Stomach smooth muscle (tissue), 2 donors: ENCODE measurements around the gene GPX3.

Source experiments
- H3K27ac ChIP-seq: one replicate; pipeline ENCODE4 v1.7.0; 2013; ENCODE audit warnings: mild to moderate bottlenecking, low read length, inconsistent platforms
- H3K27me3 ChIP-seq, 2 donors: one replicate each; pipeline ENCODE4 v1.7.0; 2013; ENCODE audit warnings: low read length in 2 of 2; ENCODE audit not compliant: insufficient read depth in 2 of 2, control insufficient read depth in 1 of 2
- H3K36me3 ChIP-seq, 2 donors: one replicate each; pipeline ENCODE4 v1.7.0; 2013; ENCODE audit warnings: low read length in 2 of 2; ENCODE audit not compliant: control insufficient read depth in 2 of 2, insufficient read depth in 2 of 2
- H3K4me1 ChIP-seq: one replicate; pipeline ENCODE4 v1.7.0; 2013; ENCODE audit warnings: low read length; ENCODE audit not compliant: control insufficient read depth, insufficient read depth
- H3K4me3 ChIP-seq, 2 donors: one replicate each; pipeline ENCODE4 v1.7.0; 2013; ENCODE audit warnings: low read length in 2 of 2
- H3K9ac ChIP-seq, 2 donors: one replicate each; pipeline ENCODE4 v1.7.0; 2013; ENCODE audit warnings: low read length in 2 of 2, mild to moderate bottlenecking in 1 of 2
- H3K9me3 ChIP-seq, 2 donors: one replicate each; pipeline ENCODE4 v1.7.0; 2013; ENCODE audit warnings: low read length in 2 of 2; ENCODE audit not compliant: control insufficient read depth in 2 of 2
- donor health status: healthy.
- donor health status: Pancreatic carcinoma.

GPX3 gene, protein sequence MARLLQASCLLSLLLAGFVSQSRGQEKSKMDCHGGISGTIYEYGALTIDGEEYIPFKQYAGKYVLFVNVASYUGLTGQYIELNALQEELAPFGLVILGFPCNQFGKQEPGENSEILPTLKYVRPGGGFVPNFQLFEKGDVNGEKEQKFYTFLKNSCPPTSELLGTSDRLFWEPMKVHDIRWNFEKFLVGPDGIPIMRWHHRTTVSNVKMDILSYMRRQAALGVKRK

DNA sequence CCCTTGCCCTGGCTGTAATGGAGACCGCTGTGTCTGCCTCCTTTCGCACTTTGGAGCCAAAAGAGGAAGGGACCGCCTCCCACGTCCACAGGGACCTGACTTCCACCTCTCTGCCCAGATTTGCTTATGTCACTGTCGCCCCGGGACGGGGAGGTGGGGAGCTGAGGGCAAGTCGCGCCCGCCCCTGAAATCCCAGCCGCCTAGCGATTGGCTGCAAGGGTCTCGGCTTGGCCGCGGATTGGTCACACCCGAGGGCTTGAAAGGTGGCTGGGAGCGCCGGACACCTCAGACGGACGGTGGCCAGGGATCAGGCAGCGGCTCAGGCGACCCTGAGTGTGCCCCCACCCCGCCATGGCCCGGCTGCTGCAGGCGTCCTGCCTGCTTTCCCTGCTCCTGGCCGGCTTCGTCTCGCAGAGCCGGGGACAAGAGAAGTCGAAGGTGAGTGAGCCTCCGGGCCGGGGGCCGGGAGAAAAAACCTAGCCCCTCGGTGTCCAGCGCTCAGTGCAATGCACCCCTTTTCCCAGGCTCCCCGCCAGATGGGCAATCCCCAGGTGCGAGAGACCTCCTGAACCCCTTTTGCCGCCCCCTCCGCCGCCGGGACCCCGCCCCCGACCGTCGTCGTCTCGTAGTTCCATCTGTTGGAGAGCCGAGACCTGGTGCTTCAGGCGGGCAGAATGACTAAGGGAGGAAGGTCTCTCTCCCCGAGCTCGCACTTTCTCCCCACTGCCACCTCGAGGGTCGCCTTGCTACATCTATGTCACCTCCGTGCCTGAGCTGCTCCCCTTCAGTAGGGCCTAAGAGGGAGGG, at the start of gene GPX3:
TSS of gene GPX3 (plus strand) at position 288 of the 807 bp plus-strand sequence. CDS start at position 352, 64 bp downstream.
- Histone ChIP-seq H3K27me3 (no peaks in the 10 kb centered on the region), H3K9ac (peak within 1 kb of the TSS; percentile 32 to 68), H3K4me3 (peak within 1 kb of the TSS; percentile 68 to 83), H3K4me1 (peaks cover 47% of the 10 kb centered on the region), H3K9me3 (no peaks in the 10 kb centered on the region), H3K27ac (peak within 1 kb of the TSS; percentile 41), H3K36me3 (peaks cover 0 to under 1% of the 10 kb centered on the region in 2 donors)

DNA sequence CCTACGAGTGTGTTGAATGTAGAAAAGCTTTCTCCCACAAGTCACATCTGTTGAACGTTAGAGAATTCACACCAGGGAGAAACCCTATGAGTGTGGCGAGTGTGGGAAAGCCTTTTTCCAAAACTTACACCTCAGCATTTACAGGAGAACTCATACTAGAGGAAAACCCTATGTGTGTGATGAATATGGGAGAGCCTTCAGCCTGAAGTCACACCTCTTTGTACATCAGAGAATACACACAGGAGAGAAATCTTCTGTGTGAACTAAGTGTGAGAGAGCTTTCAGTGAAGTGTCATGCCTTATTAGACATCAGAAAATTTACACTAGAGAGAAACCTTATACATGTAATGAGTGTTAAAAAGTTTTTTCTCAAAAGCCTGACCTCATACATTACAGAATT, 41.8 kb upstream of the GPX3 start:
- Histone ChIP-seq H3K36me3 (no peaks in the 10 kb centered on the region), H3K9me3 (peaks cover 4 to 8% of the 10 kb centered on the region in 2 donors), H3K9ac (no peak overlapping the region), H3K27me3 (no peaks in the 10 kb centered on the region), H3K4me1 (no peaks in the 10 kb centered on the region), H3K27ac (no peak overlapping the region), H3K4me3 (no peak overlapping the region)

DNA sequence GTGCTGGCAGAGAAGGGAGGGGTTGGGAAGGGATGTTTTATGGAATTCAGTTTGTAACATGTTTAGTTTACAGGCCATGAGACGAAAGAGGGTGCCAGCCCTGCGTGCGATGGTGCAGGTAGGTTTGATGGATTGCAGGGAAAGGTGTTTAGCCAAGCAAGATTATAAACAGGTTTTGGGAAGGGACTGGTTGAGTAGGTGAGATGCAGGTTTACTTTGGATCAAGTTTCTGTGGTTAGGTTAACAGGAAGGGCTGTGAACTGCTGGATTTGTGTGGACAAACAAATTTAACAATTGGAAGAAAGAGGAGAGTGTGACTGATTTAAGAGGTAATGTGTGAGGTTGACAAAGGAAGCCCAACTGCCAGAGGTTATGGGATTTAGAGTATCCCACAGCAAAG, 32.6 kb upstream of the GPX3 start:
- no peak overlapping the region for H3K27ac ChIP-seq
- H3K4me3 ChIP-seq = no peak overlapping the region
- H3K9me3 ChIP-seq = peaks cover 0 to 2% of the 10 kb centered on the region in 2 donors
- no peaks in the 10 kb centered on the region for H3K4me1 ChIP-seq
- H3K9ac ChIP-seq = no peak overlapping the region
- H3K36me3 ChIP-seq = no peaks in the 10 kb centered on the region
- no peaks in the 10 kb centered on the region for H3K27me3 ChIP-seq

DNA sequence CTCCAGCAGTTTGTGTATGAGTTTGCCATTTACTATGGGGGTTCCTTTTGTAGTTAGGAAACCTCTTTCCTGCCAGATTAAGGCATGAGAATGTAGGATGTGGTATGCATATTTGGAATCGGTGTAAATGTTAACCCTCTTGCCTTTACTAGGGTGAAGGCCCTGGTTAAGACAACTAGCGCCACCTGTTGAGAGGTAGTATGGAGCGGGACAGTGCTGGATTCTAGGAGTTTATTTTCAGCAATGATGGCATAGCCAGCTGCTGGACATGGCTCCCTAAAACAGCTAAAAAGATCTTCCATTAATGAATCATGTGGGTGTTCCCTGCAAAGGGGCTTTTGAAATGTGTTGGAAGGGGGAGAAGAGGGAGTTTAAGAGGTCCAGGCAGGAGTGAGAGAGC, 30.7 kb upstream of the GPX3 start:
- H3K36me3 ChIP-seq = no peaks in the 10 kb centered on the region
- H3K9me3 ChIP-seq = no peaks in the 10 kb centered on the region
- H3K27ac ChIP-seq = no peak overlapping the region
- no peak overlapping the region for H3K4me3 ChIP-seq
- H3K9ac ChIP-seq = no peak overlapping the region
- no peaks in the 10 kb centered on the region for H3K27me3 ChIP-seq
- no peaks in the 10 kb centered on the region for H3K4me1 ChIP-seq

DNA sequence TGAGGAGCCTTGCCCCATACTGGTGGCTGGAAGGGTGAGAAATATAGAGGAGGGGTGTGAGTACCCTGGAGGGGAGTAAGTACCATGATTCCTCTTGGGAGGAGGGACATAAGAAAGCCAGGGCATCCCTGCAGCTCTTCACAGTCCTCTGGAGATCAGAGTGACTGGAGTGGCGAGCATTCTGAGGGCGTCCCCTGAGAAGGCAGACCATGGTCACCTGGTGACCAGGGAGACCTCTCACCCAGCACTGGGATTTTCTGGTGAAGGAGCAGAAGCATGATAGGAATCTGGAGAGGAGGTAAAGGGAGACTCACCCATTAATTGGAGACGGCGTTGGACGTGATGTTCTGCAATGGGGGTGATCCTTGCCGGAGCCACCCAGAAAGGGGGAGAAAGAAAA, 27.7 kb upstream of the GPX3 start:
- Histone ChIP-seq H3K4me3 (no peak overlapping the region), H3K27me3 (no peaks in the 10 kb centered on the region), H3K9ac (no peak overlapping the region), H3K36me3 (no peaks in the 10 kb centered on the region), H3K27ac (no peak overlapping the region), H3K9me3 (no peaks in the 10 kb centered on the region), H3K4me1 (no peaks in the 10 kb centered on the region)

DNA sequence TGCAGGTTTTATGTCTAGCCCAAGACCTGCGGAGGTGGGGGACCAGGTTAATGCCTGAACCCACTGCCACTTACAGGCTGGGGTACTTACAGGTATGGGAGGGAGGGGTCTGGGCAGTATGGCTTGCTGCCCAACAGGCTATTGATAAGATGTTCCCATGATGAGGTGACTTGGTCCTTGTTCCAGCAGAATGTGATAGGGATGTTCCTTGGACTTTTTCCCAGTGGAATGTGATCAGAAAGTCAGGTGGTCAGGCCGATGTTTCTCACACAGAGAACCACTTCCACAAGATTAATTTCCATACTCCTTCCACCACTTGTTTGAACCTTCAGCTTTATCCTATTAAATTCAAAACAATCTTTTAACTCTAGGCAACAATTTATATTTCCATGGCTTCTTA, 27.0 kb upstream of the GPX3 start:
- Histone ChIP-seq H3K27me3 (no peaks in the 10 kb centered on the region), H3K36me3 (no peaks in the 10 kb centered on the region), H3K27ac (no peak overlapping the region)

DNA sequence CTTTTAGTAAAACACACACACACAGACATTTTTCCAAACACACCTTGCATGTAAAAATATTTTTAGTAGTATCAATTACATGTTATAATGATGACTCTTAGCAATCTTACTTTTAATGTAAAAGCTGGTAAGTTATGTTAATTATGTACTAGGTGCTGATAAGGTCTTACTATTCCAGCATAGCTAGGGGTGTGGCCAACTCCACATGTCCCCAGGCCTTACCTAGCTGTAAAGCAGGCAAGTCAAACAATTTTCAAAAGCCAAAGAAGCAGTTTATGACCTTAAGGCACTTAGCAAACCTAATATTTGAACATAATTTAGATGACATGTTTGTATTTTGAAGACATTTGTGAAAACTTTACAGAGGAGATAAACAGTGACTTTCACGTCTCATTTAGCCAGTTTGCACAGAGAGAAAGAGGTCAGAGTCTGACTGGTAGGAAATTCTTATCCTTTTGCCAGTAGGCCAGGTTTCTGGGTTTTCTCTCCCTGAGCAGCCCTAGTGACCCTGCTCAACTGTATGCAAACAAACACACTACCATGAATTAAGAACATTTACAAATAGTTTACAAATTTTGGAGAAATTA, 26.5 kb upstream of the GPX3 start:
- H3K9ac ChIP-seq = no peak overlapping the region
- H3K27ac ChIP-seq = no peak overlapping the region
- H3K36me3 ChIP-seq = no peaks in the 10 kb centered on the region
- H3K4me3 ChIP-seq = no peak overlapping the region
- H3K27me3 ChIP-seq = no peaks in the 10 kb centered on the region
- H3K4me1 ChIP-seq = no peaks in the 10 kb centered on the region
- no peaks in the 10 kb centered on the region for H3K9me3 ChIP-seq

More for the DNA sequence above, 27.0 kb upstream of the GPX3 start:
- Histone ChIP-seq H3K4me1 (no peaks in the 10 kb centered on the region), H3K4me3 (no peak overlapping the region), H3K9ac (no peak overlapping the region), H3K9me3 (no peaks in the 10 kb centered on the region)

- Histone ChIP-seq H3K27ac (no peak overlapping the region), H3K27me3 (no peaks in the 10 kb centered on the region)
Observed at GRCh38 chr5:150999704-151000442, 20.5 kb upstream of the GPX3 start.

DNA sequence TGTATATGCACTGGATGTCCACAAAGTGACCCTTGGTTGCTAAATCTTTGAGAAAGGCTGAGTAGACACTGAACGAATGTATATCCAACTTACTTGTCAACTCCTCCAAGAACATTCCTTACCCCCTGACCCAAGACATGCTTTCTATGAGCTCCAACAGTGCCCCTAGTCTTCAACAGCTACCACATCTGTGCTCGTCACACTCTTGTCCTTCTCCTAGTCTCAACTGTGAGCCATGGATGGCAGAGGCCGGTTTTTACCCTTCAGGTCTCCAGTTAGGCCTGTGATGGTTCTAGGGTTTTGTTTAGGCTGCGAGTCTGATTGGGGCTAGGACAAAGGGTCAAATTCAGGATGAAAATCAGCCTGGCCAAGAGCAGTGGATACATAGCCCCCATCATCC, 19.0 kb upstream of the GPX3 start:
- Histone ChIP-seq H3K36me3 (no peaks in the 10 kb centered on the region), H3K4me3 (no peak overlapping the region), H3K9ac (no peak overlapping the region), H3K4me1 (peaks cover 20% of the 10 kb centered on the region), H3K27ac (no peak overlapping the region), H3K27me3 (no peaks in the 10 kb centered on the region), H3K9me3 (no peaks in the 10 kb centered on the region)

More at GRCh38 chr5:150999704-151000442, 20.5 kb upstream of the GPX3 start:
- Histone ChIP-seq H3K4me3 (peak overlapping the region in 1 of 2 donors; percentile 55), H3K9ac (peak overlapping the region in 1 of 2 donors; percentile 5), H3K36me3 (no peaks in the 10 kb centered on the region), H3K4me1 (peaks cover 9% of the 10 kb centered on the region), H3K9me3 (no peaks in the 10 kb centered on the region)

GRCh38 chr5:151002250-151002649, 18.1 kb upstream of the GPX3 start:
- peaks cover 28% of the 10 kb centered on the region for H3K4me1 ChIP-seq
- H3K27ac ChIP-seq = no peak overlapping the region
- H3K9ac ChIP-seq = no peak overlapping the region
- no peaks in the 10 kb centered on the region for H3K27me3 ChIP-seq
- H3K9me3 ChIP-seq = no peaks in the 10 kb centered on the region
- no peak overlapping the region for H3K4me3 ChIP-seq
- no peaks in the 10 kb centered on the region for H3K36me3 ChIP-seq
